NCI-H2196 treated with DMSO at 0.1 percent for 48 hours (cell line): ENCODE results near the gene SLC34A3.

Experiments
- DNase-seq: peaks from one replicate; lab custom pipeline; 2025; ENCODE audit not compliant: unreplicated experiment; lab: John Stamatoyannopoulos, UW

The SLC34A3 gene

GRCh38 chr9:137275203-137275587 lies 44.5 kb downstream of the SLC34A3 start:
- DNase-seq, result no peak

DNA sequence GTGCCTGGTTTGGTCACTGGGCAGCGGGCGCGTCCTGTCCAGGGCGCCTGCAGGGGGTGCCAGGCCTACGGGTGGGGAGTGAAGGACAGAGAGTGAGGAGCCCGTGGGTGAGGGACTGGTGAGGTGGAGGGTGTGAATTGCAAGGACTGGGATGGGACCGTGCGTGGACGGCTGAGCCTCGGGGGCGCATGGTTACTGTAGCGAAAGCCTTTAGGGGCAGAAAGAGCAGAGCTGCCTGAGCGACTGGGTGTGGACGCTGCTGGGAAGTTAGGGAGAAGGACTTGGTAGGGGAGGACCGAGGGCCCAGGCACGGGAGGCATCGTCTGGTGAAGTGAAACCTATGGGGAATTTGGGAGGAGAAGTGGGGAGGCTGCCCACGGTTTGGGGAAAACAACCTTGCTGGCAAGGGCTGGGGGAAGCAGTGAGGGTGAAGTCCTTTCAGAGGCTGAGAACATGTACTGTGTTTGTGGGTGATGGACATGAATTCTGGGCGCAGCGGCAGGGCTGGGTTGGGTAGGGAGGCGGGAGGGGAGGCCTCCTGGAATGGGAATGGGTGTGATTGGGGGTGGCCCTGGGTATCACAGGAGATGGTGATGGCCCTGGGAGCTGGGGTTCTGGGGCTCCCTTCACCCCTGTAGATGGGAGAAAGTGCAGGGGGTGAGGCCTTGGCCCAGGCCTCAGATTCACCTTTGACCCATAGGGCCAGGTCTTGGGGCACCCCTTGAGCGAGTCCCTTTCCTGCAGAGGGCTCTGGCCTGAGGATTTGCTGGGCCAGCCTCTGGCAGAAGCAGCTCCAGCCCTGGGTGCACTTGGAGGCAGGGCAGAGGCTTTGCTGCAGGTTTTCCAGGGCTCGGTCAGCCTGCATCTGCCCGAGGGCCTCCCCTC lies 45.1 kb downstream of the SLC34A3 start:
- DNase-seq, result no peak

- DNase-seq, result no peak
Measured at GRCh38 chr9:137276473-137277328, 46.0 kb downstream of the SLC34A3 start.

GRCh38 chr9:137277329-137278041 lies 46.8 kb downstream of the SLC34A3 start, which contains the start of gene TOR4A:
TSS of gene TOR4A (plus strand) at chr9:137277726. CDS start at chr9:137278690, 964 bp downstream.
- no peak for DNase-seq

GRCh38 chr9:137278061-137278701 lies 47.5 kb downstream of the SLC34A3 start:
- no peak for DNase-seq

DNA sequence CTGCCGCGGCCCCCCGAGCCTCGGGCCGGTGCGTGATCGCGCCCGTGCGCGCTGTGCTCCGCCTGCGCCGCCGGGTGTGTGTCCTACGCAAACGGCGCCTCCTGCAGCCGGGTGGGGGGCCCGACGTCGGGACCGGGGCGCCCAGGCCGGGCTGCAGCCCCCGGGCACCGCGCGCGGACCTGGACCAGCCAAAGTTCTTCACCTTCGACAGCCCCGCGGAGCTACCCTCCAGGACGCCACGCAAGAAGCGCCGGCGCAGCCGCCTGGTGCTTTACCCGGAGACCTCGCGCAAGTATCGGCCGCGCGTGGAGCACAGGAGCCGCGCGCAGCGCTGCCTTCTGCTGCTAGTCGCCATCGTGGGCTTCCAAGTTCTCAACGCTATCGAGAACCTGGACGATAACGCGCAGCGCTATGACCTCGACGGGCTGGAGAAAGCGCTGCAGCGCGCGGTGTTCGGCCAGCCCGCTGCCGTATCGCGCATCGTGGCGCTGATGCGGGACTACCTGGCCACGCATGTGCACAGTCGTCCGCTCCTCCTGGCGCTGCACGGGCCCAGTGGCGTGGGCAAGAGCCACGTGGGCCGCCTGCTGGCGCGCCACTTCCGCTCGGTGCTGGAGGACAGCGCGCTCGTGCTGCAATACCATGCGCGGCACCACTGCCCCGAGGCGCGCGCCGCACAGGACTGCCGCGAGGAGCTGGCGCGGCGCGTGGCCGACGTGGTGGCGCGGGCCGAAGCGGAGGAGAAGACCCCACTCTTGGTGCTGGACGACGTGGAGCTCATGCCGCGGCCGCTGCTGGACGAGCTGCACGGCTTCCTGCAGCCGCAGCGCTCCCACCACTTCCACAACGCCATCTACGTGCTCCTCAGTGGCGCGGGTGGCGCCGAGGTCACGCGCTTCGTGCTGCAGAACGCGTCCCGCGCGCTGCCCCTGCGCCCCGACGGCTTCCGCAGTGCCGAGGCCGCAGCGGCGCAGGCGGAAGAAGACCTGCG lies 48.3 kb downstream of the SLC34A3 start:
- no peak for DNase-seq

DNA sequence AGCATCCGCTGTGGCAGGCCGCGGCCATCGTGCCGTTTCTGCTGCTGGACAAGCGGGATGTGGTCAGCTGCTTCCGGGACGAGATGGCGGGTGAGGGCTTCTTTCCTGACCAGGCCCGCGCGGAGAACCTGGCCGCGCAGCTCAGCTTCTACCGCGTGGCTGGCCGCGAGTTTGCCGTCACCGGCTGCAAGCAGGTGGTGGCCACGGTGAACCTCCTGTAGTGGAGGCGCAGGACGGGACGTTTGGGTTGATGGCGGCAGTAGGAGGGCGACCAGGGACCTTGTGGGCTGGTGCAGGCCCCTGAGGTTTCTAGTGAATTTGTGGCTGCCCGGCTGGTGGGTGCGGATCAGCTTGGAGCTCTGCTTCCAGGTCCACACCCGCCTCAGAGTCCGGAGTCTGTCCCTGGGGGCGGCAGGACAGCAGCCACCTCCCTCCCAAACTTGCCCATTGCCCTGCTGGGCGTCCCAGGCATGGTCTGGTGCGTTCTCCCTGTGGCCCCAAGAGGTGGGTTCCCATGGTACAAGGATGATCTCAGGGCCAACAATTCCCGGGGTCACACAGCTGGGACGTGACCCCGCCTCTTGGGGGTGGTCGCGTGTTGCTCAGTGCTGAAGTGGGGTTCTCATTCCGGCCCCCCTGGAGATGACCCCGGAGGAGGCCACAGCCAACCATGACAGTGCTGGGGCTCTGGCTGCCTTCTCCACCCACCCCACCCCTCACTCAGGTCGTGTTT lies 49.2 kb downstream of the SLC34A3 start:
- DNase-seq, result no peak

DNA sequence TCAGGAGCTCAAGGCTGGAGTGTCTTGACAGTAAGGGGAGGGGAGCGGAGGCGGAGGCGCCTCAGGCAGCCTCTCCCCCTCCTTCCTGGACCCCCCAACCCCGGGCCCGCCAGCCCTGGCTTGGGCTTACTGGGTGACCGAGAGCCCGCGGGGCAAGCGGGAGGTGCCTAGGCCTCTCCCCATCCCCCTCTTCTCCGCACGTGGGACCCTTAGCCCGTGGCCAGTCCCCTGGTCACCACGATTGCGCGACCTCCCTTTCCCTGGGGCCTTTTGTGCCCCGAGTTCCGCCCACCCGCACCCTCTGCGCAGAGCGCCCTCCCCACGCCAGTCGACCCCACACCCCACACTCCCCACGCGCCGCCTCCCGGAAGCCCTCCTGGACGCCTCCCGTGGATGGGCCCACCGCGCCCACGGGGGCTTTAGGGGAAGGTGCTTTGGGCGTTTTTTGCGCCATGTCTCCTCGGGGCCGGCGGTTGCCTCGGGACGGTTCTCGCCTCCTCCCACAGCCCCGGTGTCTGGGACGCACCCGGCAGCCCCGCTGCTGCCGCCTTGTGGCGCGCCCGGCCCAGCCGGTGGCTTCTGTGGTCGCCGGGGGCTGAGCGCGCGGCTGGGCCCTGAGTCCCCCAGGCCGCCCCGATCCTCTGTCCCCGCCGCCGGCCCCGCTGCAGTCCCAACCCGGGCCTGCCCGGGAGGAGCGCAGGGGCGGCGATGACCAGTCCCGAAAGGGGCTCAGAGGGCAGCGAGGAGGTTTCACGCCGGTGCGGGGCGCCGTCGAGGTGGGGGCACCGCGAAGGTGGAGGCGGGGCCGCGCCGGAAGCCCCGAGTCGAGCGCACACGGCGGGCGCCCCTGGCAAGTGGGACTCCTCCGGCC lies 50.0 kb downstream of the SLC34A3 start:
- no peak for DNase-seq

DNA sequence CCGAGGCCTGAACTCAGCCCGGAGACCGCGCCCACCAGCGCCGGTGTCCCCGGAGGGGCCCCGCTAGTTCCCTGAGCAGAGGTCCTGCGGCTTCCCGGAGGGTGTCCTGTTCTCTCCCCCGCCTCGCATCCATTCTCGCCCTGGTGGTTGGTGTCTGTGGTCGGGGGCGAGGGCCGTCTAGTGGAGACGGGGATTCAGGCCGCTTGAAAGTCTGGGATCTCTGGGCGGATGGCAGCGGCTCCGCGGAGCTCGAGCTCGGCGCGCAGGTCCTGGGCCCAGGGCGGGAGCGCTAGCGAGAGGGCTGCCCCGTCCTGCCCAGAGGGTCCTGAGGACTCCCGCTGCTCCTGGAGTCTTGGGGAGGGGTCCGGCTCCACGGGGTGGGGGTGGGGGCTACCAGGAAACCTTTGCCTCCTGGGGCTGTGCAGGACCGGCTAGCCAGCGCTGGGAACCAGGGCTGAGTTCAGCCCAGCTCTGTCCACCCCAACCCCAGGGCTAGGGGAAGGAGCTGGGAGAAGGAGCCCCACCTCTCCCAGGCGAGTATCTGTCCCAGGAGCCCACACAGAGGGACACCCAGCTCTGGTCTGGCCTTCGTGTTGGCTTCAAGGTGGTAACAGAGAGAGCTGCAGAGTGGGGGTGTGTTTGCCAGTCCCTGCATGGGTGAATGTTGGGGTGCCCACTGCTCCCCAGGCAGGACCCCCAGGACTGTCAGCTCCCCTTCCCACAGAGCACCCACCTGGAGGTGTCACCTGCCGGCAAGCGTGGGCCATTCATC lies 50.8 kb downstream of the SLC34A3 start:
- DNase-seq, result no peak
